HG03575 (cell line): ENCODE results near the gene KRT80.
"Not testable (repeated sequence)": the region's sequence is repeated elsewhere in the genome, so short reads cannot be mapped to it uniquely, and the experiment has no call there.

Source experiments
- ATAC-seq: cut with Tn5 transposase; IDR thresholded peaks from one replicate; pipeline ENCODE4 v1.9.1; 2021; ENCODE audit not compliant: unreplicated experiment, insufficient number of reproducible peaks, low FRiP score; ENCODE audit errors: extremely low read depth

The KRT80 gene

GRCh38 chr12:52191841-52192791 is at the start of gene KRT80:
Gene KRT80, minus strand, starts transcription at chr12:52192014. Its CDS starts 112 bp downstream, at chr12:52191902.
- no peak for ATAC-seq

GRCh38 chr12:52241205-52241842 is 49.5 kb upstream of the KRT80 start:
- ATAC-seq = no peak

GRCh38 chr12:52240247-52240646 is 48.4 kb upstream of the KRT80 start:
- ATAC-seq = not testable (repeated sequence)

GRCh38 chr12:52239767-52240166 is 48.0 kb upstream of the KRT80 start:
- ATAC-seq = no peak

GRCh38 chr12:52238916-52239646 is 47.3 kb upstream of the KRT80 start:
- no peak for ATAC-seq

- no peak for ATAC-seq
These were observed 46.5 kb upstream of the KRT80 start for GRCh38 chr12:52238207-52238840.

GRCh38 chr12:52236386-52237050 is 44.7 kb upstream of the KRT80 start:
- no peak for ATAC-seq

GRCh38 chr12:52235822-52236361 is 44.1 kb upstream of the KRT80 start:
- no peak for ATAC-seq

- no peak for ATAC-seq
These were observed 43.4 kb upstream of the KRT80 start for GRCh38 chr12:52235001-52235764.

GRCh38 chr12:52234223-52234810 is 42.5 kb upstream of the KRT80 start:
- ATAC-seq = no peak

- no peak for ATAC-seq
These were observed 41.8 kb upstream of the KRT80 start for GRCh38 chr12:52233462-52234207.

- ATAC-seq = no peak
These were observed 41.1 kb upstream of the KRT80 start, which contains the start of gene KRT7 for GRCh38 chr12:52232674-52233461. Gene KRT7, plus strand, starts transcription at chr12:52233243. Its CDS starts 54 bp downstream, at chr12:52233297.

GRCh38 chr12:52232203-52232673 is 40.4 kb upstream of the KRT80 start:
- ATAC-seq = no peak

- no peak for ATAC-seq
These were observed 39.7 kb upstream of the KRT80 start for GRCh38 chr12:52231305-52232202.
